Fibroblast of the aortic adventitia (primary cell): Measurements from ENCODE around the gene GTPBP1. TPM values are rescaled to one million over a fixed set of nuclear protein-coding genes. Genes with fewer than 3 reads are reported as not detected.

Experiments
- DNase-seq: peaks from one replicate; pipeline ENCODE4 v3.0.0-alpha.2; 2010; ENCODE audit warnings: low read depth
- H3K4me3 ChIP-seq: 2 replicates; pipeline ENCODE4 v1.5.1; 2011; ENCODE audit warnings: low read depth, mild to moderate bottlenecking, control low read depth, low read length, moderate library complexity
- CTCF ChIP-seq: IDR thresholded peaks from 2 replicates; pipeline ENCODE4 v1.5.1; 2011; ENCODE audit warnings: mild to moderate bottlenecking, low read length, control low read depth, inconsistent platforms; ENCODE audit not compliant: insufficient read depth
- total RNA-seq: library from RNA; depleted of rRNA; stranded (reverse); fragments of >200 nt; gene quantifications from 2 replicates; pipeline ENCODE4 v1.2.3, GENCODE V29; 2012; ENCODE audit warnings: low replicate concordance

GTPBP1 gene
- total RNA-seq, 1 donor = 26.8 TPM

GRCh38 chr22:38700789-38701628, 4.7 kb upstream of the GTPBP1 start, which contains the start of gene JOSD1:
TSS of gene JOSD1 (minus strand) at chr22:38700943. CDS start at chr22:38699987, 956 bp downstream.
- no peak for TF ChIP-seq CTCF
- H3K4me3 ChIP-seq = peak within 1 kb of the TSS; percentile 87
- DNase-seq = peak; percentile 94

- peak; percentile 30 for DNase-seq
- H3K4me3 ChIP-seq = peak overlapping the region; percentile 60
- no peak for TF ChIP-seq CTCF
Observed at GRCh38 chr22:38704654-38705234, 1.0 kb upstream of the GTPBP1 start.

- peak overlapping the region; percentile 83 for H3K4me3 ChIP-seq
- TF ChIP-seq CTCF = no peak
- DNase-seq = peak; percentile 36
Observed at GRCh38 chr22:38706101-38706900, 557 bp downstream of the GTPBP1 start.

GRCh38 chr22:38706901-38707195, 1.1 kb downstream of the GTPBP1 start:
- peak overlapping the region; percentile 83 for H3K4me3 ChIP-seq
- no peak for TF ChIP-seq CTCF
- peak; percentile 33 for DNase-seq

- DNase-seq = peak; percentile 40
- H3K4me3 ChIP-seq = peak overlapping the region; percentile 83
- TF ChIP-seq CTCF = no peak
Observed at GRCh38 chr22:38707346-38707745, 1.6 kb downstream of the GTPBP1 start.

GRCh38 chr22:38707984-38708383, 2.2 kb downstream of the GTPBP1 start:
- H3K4me3 ChIP-seq = no peak overlapping the region
- TF ChIP-seq CTCF = no peak
- DNase-seq = no peak
